Astrocyte (in vitro differentiated cells and primary cell): ENCODE data around the gene COPS3. TPM values are rescaled to one million over a fixed set of nuclear protein-coding genes. Genes with fewer than 3 reads are reported as not detected.

ENCODE experiments used
- DNase-seq: peaks from one replicate; pipeline ENCODE4 v3.0.0-alpha.2; 2010; ENCODE audit warnings: low read depth
- FAIRE-seq: peaks from 2 replicates; lab custom pipeline; 2011; peaks lifted over from hg19 to GRCh38; lab: Jason Lieb, UNC
- H2AFZ ChIP-seq: 2 replicates; pipeline ENCODE4 v1.6.0; 2012; ENCODE audit warnings: low read depth, low read length, inconsistent platforms
- H3K27ac ChIP-seq: 2 replicates; pipeline ENCODE4 v1.5.1; 2011; ENCODE audit warnings: low read depth, low read length, inconsistent platforms
- H3K27me3 ChIP-seq: 2 replicates; pipeline ENCODE4 v1.6.0; 2011; ENCODE audit warnings: low read length, inconsistent platforms; ENCODE audit not compliant: insufficient read depth
- H3K36me3 ChIP-seq: 2 replicates; pipeline ENCODE4 v1.5.1; 2011; ENCODE audit warnings: low read length, inconsistent platforms; ENCODE audit not compliant: insufficient read depth
- H3K4me1 ChIP-seq: 2 replicates; pipeline ENCODE4 v1.5.1; 2011; ENCODE audit warnings: low read length, inconsistent platforms; ENCODE audit not compliant: insufficient read depth
- H3K4me2 ChIP-seq: 2 replicates; pipeline ENCODE4 v1.6.0; 2012; ENCODE audit warnings: low read length, inconsistent platforms
- H3K4me3 ChIP-seq: 2 replicates; pipeline ENCODE4 v1.5.1; 2011; ENCODE audit warnings: low read depth, mild to moderate bottlenecking, low read length, inconsistent platforms; ENCODE audit not compliant: insufficient read depth
- H3K79me2 ChIP-seq: 2 replicates; pipeline ENCODE4 v1.6.0; 2012; ENCODE audit warnings: mild to moderate bottlenecking, low read length, inconsistent platforms; ENCODE audit not compliant: insufficient read depth
- H3K9ac ChIP-seq: 2 replicates; pipeline ENCODE4 v1.6.0; 2012; ENCODE audit warnings: mild to moderate bottlenecking, low read length, inconsistent platforms
- H3K9me3 ChIP-seq: 2 replicates; pipeline ENCODE4 v1.5.1; 2012; ENCODE audit warnings: low read depth, mild to moderate bottlenecking, low read length, inconsistent platforms; ENCODE audit not compliant: insufficient read depth
- H4K20me1 ChIP-seq: 2 replicates; pipeline ENCODE4 v1.6.0; 2012; ENCODE audit warnings: low read length, inconsistent platforms; ENCODE audit not compliant: insufficient read depth
- H3K27ac Mint-ChIP-seq: one replicate; pipeline ENCODE4 v1.8.0; 2021; ENCODE audit warnings: mild to moderate bottlenecking, mixed read lengths; ENCODE audit not compliant: unreplicated experiment
- H3K27me3 Mint-ChIP-seq: one replicate; pipeline ENCODE4 v1.8.0; 2021; ENCODE audit warnings: low read depth, mixed read lengths; ENCODE audit not compliant: unreplicated experiment
- H3K36me3 Mint-ChIP-seq: one replicate; pipeline ENCODE4 v1.8.0; 2021; ENCODE audit warnings: low read depth, mixed read lengths; ENCODE audit not compliant: unreplicated experiment
- H3K4me1 Mint-ChIP-seq: one replicate; pipeline ENCODE4 v1.8.0; 2021; ENCODE audit warnings: low read depth, mixed read lengths; ENCODE audit not compliant: unreplicated experiment
- H3K4me3 Mint-ChIP-seq: one replicate; pipeline ENCODE4 v1.8.0; 2021; ENCODE audit warnings: mild to moderate bottlenecking, moderate library complexity, mixed read lengths; ENCODE audit not compliant: unreplicated experiment
- H3K9me3 Mint-ChIP-seq: one replicate; pipeline ENCODE4 v1.8.0; 2021; ENCODE audit warnings: mild to moderate bottlenecking, mixed read lengths; ENCODE audit not compliant: unreplicated experiment
- CTCF ChIP-seq: IDR thresholded peaks from 2 replicates; pipeline ENCODE4 v1.5.1; 2011; ENCODE audit warnings: low read depth, mild to moderate bottlenecking, inconsistent platforms, low read length, moderate library complexity; ENCODE audit not compliant: insufficient read depth
- EZH2 ChIP-seq: IDR thresholded peaks from 2 replicates; pipeline ENCODE4 v1.6.1; 2012; ENCODE audit warnings: mild to moderate bottlenecking, low read length, inconsistent platforms; ENCODE audit not compliant: insufficient read depth
- total RNA-seq: library from RNA; stranded (reverse); gene quantifications from 2 replicates; pipeline ENCODE4 v1.2.1, GENCODE V29; 2021

The COPS3 gene
- total RNA-seq, 1 donor from 2014 or later, result 76.8 TPM

- no peak overlapping the region for H2AFZ ChIP-seq
- H3K9me3 ChIP-seq, result no peaks in the 10 kb centered on the region
- TF ChIP-seq EZH2, result no peak
- TF ChIP-seq CTCF, result no peak
- no peaks in the 10 kb centered on the region for H3K79me2 ChIP-seq
- peaks cover 3% of the 10 kb centered on the region for H3K27me3 Mint-ChIP-seq
- H4K20me1 ChIP-seq, result no peaks in the 10 kb centered on the region
- no peak overlapping the region for H3K4me3 ChIP-seq
- peak overlapping the region; percentile 30 for H3K27ac Mint-ChIP-seq
- FAIRE-seq (no peak), DNase-seq (no peak)
- no peak overlapping the region for H3K4me3 Mint-ChIP-seq
- H3K4me2 ChIP-seq, result no peak overlapping the region
- H3K36me3 Mint-ChIP-seq, result peaks cover 4% of the 10 kb centered on the region
- no peaks in the 10 kb centered on the region for H3K9me3 Mint-ChIP-seq
- no peaks in the 10 kb centered on the region for H3K36me3 ChIP-seq
- peaks cover 9% of the 10 kb centered on the region for H3K4me1 Mint-ChIP-seq
- no peak overlapping the region for H3K9ac ChIP-seq
- H3K27ac ChIP-seq, result no peak overlapping the region
- no peaks in the 10 kb centered on the region for H3K27me3 ChIP-seq
- no peaks in the 10 kb centered on the region for H3K4me1 ChIP-seq
Measured at GRCh38 chr17:17198281-17198680, 82.8 kb downstream of the COPS3 start.

- no peaks in the 10 kb centered on the region for H4K20me1 ChIP-seq
- Mint-ChIP-seq H3K9me3 (no peaks in the 10 kb centered on the region), H3K27ac (no peak overlapping the region), H3K4me3 (no peak overlapping the region), H3K4me1 (peaks cover 12% of the 10 kb centered on the region), H3K27me3 (peaks cover 1% of the 10 kb centered on the region), H3K36me3 (no peaks in the 10 kb centered on the region)
- no peak overlapping the region for H3K27ac ChIP-seq
- H3K4me1 ChIP-seq, result peaks cover 4% of the 10 kb centered on the region
- H3K36me3 ChIP-seq, result no peaks in the 10 kb centered on the region
- no peak overlapping the region for H3K9ac ChIP-seq
- H3K4me3 ChIP-seq, result no peak overlapping the region
- no peaks in the 10 kb centered on the region for H3K27me3 ChIP-seq
- H3K79me2 ChIP-seq, result no peaks in the 10 kb centered on the region
- no peaks in the 10 kb centered on the region for H3K9me3 ChIP-seq
- DNase-seq, result no peak
- no peak for TF ChIP-seq CTCF
- H3K4me2 ChIP-seq, result no peak overlapping the region
- FAIRE-seq, result no peak
- no peak overlapping the region for H2AFZ ChIP-seq
Measured at GRCh38 chr17:17196776-17197175, 84.3 kb downstream of the COPS3 start.

Other genes starting within 250 kb of the COPS3 start
- 163 and 176 TPM in 2 replicates for gene MPRIP, start 238.8 kb downstream of the COPS3 start, total RNA-seq
- 0.31 and 0.64 TPM in 2 replicates for gene PLD6, start 74.9 kb downstream of the COPS3 start, total RNA-seq
- 34.2 and 40.0 TPM in 2 replicates for gene FLCN, start 44.1 kb downstream of the COPS3 start, total RNA-seq
- gene NT5M, start 22.1 kb upstream of the COPS3 start, total RNA-seq, result 1.5 and 1.6 TPM in 2 replicates
- 7.7 and 9.4 TPM in 2 replicates for gene MED9, start 195.8 kb upstream of the COPS3 start, total RNA-seq
- gene RASD1, start 215.1 kb upstream of the COPS3 start, total RNA-seq, result 0.48 and 0.77 TPM in 2 replicates